ENCODE measurements around the gene LFNG. TPM values are rescaled to one million over a fixed set of nuclear protein-coding genes. Genes with fewer than 3 reads are reported as not detected.
A peak's percentile ranks its signal among the peaks of the same experiment; 100 is the strongest.

Gene LFNG
- total and polyA plus RNA-seq, 4 donors = 0.22 to 2.9 (median 2.6) TPM

GRCh38 chr7:2508327-2509215 lies 11.0 kb upstream of the LFNG start:
- no peaks in the 10 kb centered on the region for H3K9me3 ChIP-seq (ENCODE audit: control insufficient read depth in 4 of 4, low read length in 3 of 4)
- no peaks in the 10 kb centered on the region for H3K27me3 ChIP-seq (ENCODE audit: control insufficient read depth in 4 of 4, insufficient read depth in 4 of 4, low read length in 3 of 4)
- peak overlapping the region; percentile 15 to 40 for H3K27ac ChIP-seq (ENCODE audit: low read depth in 1 of 2, low read length in 2 of 2)
- H3K36me3 ChIP-seq (ENCODE audit: control insufficient read depth in 4 of 4, insufficient read depth in 3 of 4, low read depth in 1 of 4, low read length in 3 of 4) = no peaks in the 10 kb centered on the region
- DNase-seq (ENCODE audit: low spot score) = no peak
- 63% methylated on average over 43 of the region's 43 CpGs for WGBS
- TF ChIP-seq RXRA (IDR thresholded peaks at IDR 0.05) = peak in 1 of 2 donors; percentile 37
- peak; percentile 21 for TF ChIP-seq NR2F2 (IDR thresholded peaks at IDR 0.05)
- no peak for TF ChIP-seq EGR1 (IDR thresholded peaks at IDR 0.05; ENCODE audit: low read depth in 2 of 2)
- no peak overlapping the region for H3K9ac ChIP-seq (ENCODE audit: low read depth in 1 of 2, low read length in 2 of 2)
- no peak overlapping the region for H3K4me3 ChIP-seq (ENCODE audit: low read depth in 1 of 3, low read length in 3 of 3)
- H3K4me1 ChIP-seq (ENCODE audit: control insufficient read depth in 4 of 4, insufficient read depth in 4 of 4, low read length in 3 of 4) = peaks cover 0 to 11% (median 3%) of the 10 kb centered on the region in 4 donors

- no peak for DNase-seq (ENCODE audit: low spot score)
- no peak overlapping the region for H3K9ac ChIP-seq (ENCODE audit: low read depth in 1 of 2, low read length in 2 of 2)
- H3K9me3 ChIP-seq (ENCODE audit: control insufficient read depth in 4 of 4, low read length in 3 of 4) = no peaks in the 10 kb centered on the region
- WGBS = 76% methylated on average over 23 of the region's 23 CpGs
- H3K4me1 ChIP-seq (ENCODE audit: control insufficient read depth in 4 of 4, insufficient read depth in 4 of 4, low read length in 3 of 4) = peaks cover 0 to 11% (median 3%) of the 10 kb centered on the region in 4 donors
- no peak overlapping the region for H3K4me3 ChIP-seq (ENCODE audit: low read depth in 1 of 3, low read length in 3 of 3)
- no peaks in the 10 kb centered on the region for H3K36me3 ChIP-seq (ENCODE audit: control insufficient read depth in 4 of 4, insufficient read depth in 3 of 4, low read depth in 1 of 4, low read length in 3 of 4)
- TF ChIP-seq FOXA1 (IDR thresholded peaks at IDR 0.05) = no peak
- TF ChIP-seq EGR1 (IDR thresholded peaks at IDR 0.05; ENCODE audit: low read depth in 2 of 2) = no peak
- TF ChIP-seq GABPA (IDR thresholded peaks at IDR 0.05 in 1 of 2, conservative IDR thresholded peaks at IDR 0.05 in 1 of 2) = no peak
- TF ChIP-seq ATF3 (IDR thresholded peaks at IDR 0.05) = no peak
- TF ChIP-seq ZBTB33 (IDR thresholded peaks at IDR 0.05) = no peak
- no peak for TF ChIP-seq YY1 (IDR thresholded peaks at IDR 0.05)
- TF ChIP-seq HNF4G (IDR thresholded peaks at IDR 0.05) = no peak
- TF ChIP-seq TAF1 (conservative IDR thresholded peaks at IDR 0.05) = no peak
- TF ChIP-seq REST (IDR thresholded peaks at IDR 0.05) = no peak
- no peaks in the 10 kb centered on the region for H3K27me3 ChIP-seq (ENCODE audit: control insufficient read depth in 4 of 4, insufficient read depth in 4 of 4, low read length in 3 of 4)
- H3K27ac ChIP-seq (ENCODE audit: low read depth in 1 of 2, low read length in 2 of 2) = peak overlapping the region in 1 of 2 donors; percentile 40
Observed at GRCh38 chr7:2509298-2509906, 10.2 kb upstream of the LFNG start.
